HG02870 (cell line): ENCODE data around the gene PCDHGC5.
A peak's percentile ranks its signal among the peaks of the same experiment; 100 is the strongest.

Source experiments
- ATAC-seq: cut with Tn5 transposase; IDR thresholded peaks from one replicate; pipeline ENCODE4 v1.9.1; 2021; ENCODE audit warnings: mild to moderate bottlenecking, moderate library complexity; ENCODE audit not compliant: unreplicated experiment

The PCDHGC5 gene

GRCh38 chr5:141512390-141512910 is 23.6 kb downstream of the PCDHGC5 start:
- ATAC-seq = no peak

GRCh38 chr5:141512911-141513626 is 24.2 kb downstream of the PCDHGC5 start:
- no peak for ATAC-seq

- peak; percentile 24 for ATAC-seq
Observed at GRCh38 chr5:141513627-141514329, 24.9 kb downstream of the PCDHGC5 start.

GRCh38 chr5:141514330-141515133 is 25.7 kb downstream of the PCDHGC5 start:
- ATAC-seq = peak; percentile 26

GRCh38 chr5:141515141-141515540 is 26.3 kb downstream of the PCDHGC5 start:
- ATAC-seq = no peak

GRCh38 chr5:141515946-141516671 is 27.2 kb downstream of the PCDHGC5 start:
- ATAC-seq = no peak

- no peak for ATAC-seq
Observed at GRCh38 chr5:141516672-141517025, 27.8 kb downstream of the PCDHGC5 start.

GRCh38 chr5:141517312-141517711 is 28.4 kb downstream of the PCDHGC5 start:
- no peak for ATAC-seq

- ATAC-seq = no peak
Observed at GRCh38 chr5:141517880-141518617, 29.2 kb downstream of the PCDHGC5 start.

GRCh38 chr5:141518618-141519015 is 29.7 kb downstream of the PCDHGC5 start:
- ATAC-seq = no peak

- ATAC-seq = no peak
Observed at GRCh38 chr5:141519605-141520565, 31.0 kb downstream of the PCDHGC5 start.

GRCh38 chr5:141521244-141521781 is 32.4 kb downstream of the PCDHGC5 start:
- ATAC-seq = no peak

GRCh38 chr5:141522301-141522700 is 33.4 kb downstream of the PCDHGC5 start:
- ATAC-seq = no peak

- ATAC-seq = no peak
Observed at GRCh38 chr5:141523991-141524390, 35.1 kb downstream of the PCDHGC5 start.

- peak; percentile 50 for ATAC-seq
Observed at GRCh38 chr5:141524604-141525597, 36.0 kb downstream of the PCDHGC5 start.

- no peak for ATAC-seq
Observed at GRCh38 chr5:141525653-141526052, 36.8 kb downstream of the PCDHGC5 start.

GRCh38 chr5:141527426-141527825 is 38.5 kb downstream of the PCDHGC5 start:
- no peak for ATAC-seq
